Esophagus muscularis mucosa (tissue), 3 donors: ENCODE results near the gene BCAS1.

Experiments used
- EP300 ChIP-seq: sonication (generic); formaldehyde crosslinking; IDR thresholded peaks from one replicate; pipeline ENCODE4 v1.6.1; 2017; ENCODE audit warnings: antibody characterized with exemption
- POLR2AphosphoS5 ChIP-seq, 2 donors: sonication (generic); formaldehyde crosslinking; IDR thresholded peaks; one replicate each; pipeline ENCODE4 v1.6.1; 2017; ENCODE audit warnings: antibody characterized with exemption in 2 of 2

DNA sequence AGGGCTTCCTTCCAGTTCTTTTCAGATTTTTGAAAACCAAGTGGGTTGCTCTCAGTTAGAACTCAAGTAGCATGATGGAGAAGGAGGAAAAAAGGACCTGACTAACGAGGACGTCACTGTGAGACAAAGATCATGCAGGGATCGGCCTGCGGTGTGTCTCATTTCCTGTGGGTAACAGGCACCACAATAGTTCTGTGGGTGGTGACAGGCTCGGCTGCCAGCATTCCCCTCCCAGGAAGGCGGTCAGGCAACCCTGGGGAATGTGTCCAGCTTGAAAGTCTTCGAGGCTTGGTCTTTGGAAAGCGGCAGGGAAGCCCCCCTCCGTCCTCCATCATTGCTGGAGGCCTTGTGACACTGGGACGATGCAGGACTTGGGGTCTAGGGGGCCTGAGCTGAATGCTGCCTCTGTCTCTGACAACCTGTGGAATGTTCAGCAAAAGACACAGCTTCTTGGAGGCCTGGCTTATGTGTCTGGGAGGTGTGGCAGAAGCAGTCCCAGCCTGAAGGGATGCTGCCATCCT lies 121.0 kb downstream of the BCAS1 start:
- TF ChIP-seq EP300 = no peak
- no peak for TF ChIP-seq POLR2AphosphoS5 (IDR thresholded peaks at IDR 0.05)
